NCI-H1417 treated with DMSO at 0.1 percent for 48 hours (cell line): ENCODE measurements around the gene OPN4.

Source experiments
- DNase-seq: peaks from one replicate; lab custom pipeline; 2025; lab: John Stamatoyannopoulos, UW

The OPN4 gene

DNA sequence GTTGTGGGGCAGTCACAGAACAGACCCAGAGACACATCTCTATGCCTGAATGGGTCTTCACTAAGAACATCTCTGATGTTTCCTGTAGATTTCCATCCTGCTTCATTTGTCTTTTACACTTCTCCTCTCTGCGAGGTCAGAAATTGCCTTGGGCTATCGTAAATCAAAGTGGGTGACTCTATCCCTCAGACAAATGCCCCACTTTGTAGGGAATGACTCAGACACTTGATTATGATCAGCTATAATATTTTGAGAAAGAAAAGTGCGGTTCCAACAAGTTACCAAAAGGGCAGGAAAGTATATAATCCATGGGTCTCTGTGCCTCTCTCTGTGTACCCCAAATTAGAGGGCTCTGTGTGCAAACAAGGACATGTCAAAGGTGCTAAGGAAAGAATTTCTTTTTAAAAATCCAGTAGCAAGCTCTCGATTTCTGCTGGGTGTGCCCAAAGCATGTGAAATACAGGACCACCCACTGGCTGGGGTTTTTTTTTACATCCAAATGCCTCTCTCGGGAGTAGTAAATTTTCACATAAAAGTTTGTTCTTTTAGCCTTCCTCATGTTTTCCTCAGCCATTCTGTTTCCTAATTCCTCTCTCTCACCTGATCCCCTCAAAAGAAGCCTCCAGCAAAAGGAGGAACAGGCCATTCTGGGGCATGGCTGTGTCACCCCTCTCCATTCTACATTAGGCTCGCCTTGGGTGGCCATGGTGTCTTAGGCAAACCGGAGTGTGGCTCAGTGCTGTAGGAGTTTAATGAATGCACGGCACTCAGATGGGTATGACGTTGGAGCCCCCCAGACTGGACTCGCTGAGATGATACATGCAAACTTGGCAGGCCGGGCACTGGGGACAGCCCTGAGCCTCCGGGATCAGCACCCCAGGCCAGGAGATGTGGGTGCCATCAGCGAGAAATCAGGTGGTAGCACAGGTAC, 6.3 kb upstream of the OPN4 start:
- DNase-seq: peak; percentile 1

GRCh38 chr10:86648704-86649427, 5.5 kb upstream of the OPN4 start:
- no peak for DNase-seq

DNA sequence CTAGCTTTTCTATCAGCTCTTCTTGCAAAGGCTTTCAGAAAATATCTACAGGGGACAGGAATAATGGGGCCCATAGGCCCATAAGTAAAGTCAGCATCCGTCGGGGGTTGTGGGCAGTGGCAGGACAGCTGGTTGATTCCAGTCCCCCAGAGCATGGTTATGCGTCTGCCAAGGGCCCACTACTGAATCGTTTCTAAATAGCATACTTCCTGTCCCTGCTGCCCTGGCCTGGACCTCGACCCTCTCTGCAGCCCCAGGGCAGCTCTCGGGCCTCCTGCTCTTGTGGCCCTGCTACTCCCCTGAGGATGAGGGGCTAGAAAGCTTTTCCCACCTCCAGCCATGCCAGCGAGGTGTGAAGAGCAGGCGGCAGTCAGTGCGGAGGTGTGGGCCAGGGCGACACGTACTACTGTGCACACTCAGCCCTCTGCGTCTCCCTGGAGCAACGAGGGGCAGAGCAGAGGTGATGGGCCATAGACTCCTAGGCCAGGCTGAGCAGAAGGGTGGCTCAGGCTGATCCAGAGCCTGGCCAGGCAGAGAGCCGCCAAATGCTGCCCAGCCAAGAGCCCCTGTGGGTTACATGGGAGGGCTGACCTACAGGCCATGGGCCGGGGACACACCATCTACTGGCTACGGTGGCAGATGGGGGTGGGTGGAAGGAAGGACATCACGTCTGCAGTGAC, 4.7 kb upstream of the OPN4 start:
- DNase-seq: no peak

- DNase-seq: no peak
These were observed 4.2 kb upstream of the OPN4 start for GRCh38 chr10:86650151-86650550.

DNA sequence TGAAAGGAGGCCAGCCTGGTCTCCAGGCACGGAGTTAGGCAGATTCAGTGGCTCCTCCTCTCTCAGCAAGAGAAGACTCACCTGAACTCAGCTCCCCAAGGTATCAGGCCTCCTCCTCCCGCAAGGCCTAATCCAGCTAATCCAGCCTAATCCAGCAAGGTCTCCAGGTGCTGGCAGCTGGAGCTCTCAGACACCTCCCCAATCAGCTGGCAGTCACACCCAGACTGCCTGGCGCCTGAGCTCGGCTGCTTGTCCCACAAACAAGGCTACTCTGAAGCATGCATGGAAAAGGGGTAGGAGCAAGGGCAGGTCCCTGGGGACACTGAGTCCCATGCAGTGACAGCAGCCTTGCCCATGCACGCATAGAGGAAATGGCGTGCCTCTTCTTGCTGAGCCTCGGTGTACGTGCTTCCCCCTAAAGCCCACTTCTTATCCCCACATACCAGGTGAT, 3.3 kb upstream of the OPN4 start:
- DNase-seq: no peak

DNA sequence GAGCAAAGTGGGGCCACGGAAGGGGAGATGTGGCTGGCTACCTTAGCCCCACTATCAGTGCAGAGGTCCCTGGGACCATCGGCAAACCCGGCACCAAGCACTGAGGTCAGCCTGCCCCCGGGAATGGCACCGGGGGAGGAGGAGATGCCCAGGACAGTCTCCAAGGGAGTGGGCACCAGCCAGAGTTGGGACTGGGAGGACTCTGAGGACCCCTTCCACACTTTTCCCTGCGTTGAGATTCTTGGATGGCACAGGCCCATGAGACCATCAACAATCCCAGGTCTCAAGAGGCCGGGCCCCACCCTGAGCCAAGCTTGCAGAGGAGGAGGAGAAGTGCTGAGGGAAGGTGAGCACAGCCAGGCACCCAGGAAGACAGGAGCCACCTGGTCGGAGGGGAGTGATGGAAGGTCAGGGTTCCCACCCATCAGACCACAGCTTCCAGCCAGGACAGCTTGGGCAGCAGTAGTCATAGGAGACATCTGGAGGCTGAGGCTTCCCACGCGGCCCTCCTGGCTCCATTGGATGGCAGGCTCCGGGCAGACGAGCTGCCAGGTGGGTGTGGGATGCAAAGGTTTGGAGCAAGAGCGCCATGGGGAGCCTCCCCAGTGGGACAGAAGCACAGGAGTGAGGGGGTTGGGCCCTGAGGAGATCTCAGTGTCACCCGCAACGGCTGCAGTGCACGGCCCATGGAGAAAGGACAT, 2.6 kb upstream of the OPN4 start:
- no peak for DNase-seq

DNA sequence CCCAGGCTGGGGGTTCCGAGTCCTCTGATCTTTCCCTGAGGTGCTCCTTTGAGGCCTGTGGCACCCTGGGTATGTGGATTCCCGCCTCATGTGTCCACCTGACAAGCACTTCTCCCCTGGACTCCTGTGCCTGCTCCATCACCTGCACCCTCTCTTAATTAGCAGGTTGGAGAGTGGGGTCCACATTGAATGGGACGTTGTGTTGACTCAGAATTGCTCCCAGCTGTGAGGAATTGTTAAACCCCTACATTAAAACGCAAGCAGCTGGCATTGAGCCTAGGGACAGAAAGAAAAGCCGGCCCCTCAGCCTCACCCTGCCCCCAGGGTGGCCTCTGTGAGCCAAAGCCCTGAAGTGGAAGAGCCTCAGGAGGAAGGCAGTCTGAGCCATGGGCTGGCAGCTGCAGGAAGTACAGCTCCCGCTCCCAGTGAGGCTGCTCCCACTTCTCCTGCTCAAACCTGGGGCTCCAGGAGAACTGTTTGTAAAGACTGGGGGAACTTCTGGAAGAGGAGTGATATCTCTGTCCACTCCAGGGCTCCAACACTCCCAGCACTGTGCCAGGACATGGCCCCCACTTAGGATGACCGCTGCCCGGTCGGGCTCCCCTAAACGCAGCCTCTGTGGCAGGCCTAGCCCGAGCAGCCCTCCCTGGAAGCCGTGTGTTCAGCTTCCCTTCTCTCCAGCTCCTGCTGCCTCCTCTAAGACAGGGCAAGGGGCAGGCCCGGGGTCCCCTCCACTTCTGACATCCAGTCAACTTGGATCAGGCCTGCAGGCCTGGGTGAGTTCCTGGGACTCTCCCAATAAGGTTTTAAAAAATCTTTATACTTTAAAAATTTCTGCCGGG, 1.8 kb upstream of the OPN4 start:
- DNase-seq: peak; percentile 93

GRCh38 chr10:86653379-86653778, 968 bp upstream of the OPN4 start:
- no peak for DNase-seq

GRCh38 chr10:86653987-86654386, 360 bp upstream of the OPN4 start:
- no peak for DNase-seq

DNA sequence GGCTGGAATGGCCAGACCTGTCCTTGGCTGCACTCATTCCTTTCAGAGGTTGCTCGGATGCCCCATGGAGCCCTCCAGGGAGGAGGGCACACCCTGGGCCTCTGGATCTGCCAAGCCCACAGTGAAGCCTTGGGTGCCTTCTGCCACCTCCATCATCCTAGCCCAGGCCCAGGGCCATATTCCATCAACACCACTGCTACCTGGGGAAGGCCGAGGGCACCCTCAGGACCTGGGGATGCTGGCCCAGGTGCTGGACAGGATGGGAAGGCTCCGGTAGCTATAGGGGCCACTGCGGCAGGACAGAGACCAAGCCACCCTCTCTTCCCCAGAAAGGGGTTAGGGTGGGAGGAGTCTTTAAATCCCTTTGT, 810 bp downstream of the OPN4 start:
- no peak for DNase-seq

- DNase-seq: no peak
These were observed 1.2 kb downstream of the OPN4 start for GRCh38 chr10:86655596-86655995.

DNA sequence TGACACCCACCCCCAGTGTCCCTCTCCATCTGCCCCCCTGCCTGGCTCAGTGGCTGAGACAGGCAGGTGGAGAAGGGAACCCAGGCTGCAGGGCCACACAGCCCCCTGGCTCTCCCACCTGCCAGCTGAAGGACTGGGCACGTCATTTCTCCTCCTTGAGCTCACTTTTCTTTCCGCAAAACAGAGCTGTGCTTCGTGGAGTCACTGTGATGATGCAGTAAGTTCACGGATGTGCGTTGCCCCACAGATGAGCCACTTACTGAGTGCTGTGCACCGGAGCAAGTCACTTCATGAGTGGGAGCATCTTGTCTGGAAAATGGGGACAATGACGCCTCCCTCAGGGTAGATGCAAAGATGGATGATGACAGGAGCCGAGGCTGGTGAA, 2.7 kb downstream of the OPN4 start:
- no peak for DNase-seq

DNA sequence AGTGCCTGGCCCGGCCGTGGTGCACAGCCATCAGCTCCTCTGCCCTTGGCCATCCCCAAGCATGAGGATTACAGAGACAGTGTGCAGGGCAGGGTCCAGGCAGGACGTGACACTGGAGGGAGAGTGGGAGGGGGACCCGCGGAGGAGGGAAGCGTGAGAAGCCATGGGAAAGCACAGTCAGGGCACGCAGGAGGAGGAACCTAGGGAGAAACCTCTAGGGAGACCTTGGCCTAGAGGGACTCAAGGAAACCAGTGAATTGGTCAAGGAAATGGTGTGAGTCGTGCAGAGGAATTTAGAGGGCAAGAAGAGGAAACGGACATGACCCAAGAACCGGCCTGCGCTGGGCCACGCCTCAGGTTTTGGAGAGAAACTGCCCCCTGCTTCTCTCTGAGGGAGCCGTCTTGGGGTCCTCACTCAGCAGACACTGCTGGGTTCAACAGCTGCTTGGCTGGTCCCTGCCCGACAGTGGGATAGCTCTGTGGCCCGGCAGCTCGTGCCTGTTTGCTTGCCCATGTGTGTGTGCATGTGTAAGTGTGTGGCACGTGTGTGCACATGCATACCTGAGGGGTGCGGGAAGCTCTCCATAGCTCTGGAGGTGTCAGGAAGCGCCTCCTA, 3.2 kb downstream of the OPN4 start:
- no peak for DNase-seq

DNA sequence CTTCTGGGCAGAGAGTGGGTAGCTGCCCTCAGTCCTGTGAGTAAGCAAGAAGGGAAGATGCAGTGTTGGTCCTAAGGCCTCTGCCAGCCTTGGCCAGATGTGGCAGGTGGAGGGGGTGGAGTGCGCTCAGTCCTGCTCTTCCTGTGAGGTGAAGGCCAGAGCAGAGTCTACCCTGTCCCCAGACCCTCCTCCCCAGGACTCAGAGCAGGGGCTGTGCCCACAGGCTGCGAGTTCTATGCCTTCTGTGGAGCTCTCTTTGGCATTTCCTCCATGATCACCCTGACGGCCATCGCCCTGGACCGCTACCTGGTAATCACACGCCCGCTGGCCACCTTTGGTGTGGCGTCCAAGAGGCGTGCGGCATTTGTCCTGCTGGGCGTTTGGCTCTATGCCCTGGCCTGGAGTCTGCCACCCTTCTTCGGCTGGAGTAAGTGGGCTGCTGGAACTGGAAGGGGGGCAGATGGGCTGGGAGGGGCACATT, 4.0 kb downstream of the OPN4 start:
- no peak for DNase-seq

- no peak for DNase-seq
These were observed 4.4 kb downstream of the OPN4 start for GRCh38 chr10:86658751-86659150.

DNA sequence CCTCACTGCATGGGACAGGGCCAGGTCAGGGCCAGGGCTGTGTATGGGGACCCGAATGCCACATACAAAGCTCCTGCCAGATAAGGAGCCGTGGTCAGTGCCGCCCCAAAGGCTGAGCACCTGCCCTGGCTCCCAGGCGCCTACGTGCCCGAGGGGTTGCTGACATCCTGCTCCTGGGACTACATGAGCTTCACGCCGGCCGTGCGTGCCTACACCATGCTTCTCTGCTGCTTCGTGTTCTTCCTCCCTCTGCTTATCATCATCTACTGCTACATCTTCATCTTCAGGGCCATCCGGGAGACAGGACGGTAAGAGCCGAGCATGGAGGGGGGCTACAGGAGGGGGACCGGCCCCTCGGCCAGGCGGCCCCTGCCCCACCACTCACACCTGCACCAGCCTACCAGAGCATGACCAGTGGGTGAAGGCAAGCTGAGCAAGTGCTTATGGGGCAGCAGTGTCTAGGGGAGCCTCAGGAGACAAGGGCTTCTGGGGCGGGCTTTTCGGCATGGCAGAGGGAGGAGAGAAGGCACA, 4.9 kb downstream of the OPN4 start:
- DNase-seq: no peak

DNA sequence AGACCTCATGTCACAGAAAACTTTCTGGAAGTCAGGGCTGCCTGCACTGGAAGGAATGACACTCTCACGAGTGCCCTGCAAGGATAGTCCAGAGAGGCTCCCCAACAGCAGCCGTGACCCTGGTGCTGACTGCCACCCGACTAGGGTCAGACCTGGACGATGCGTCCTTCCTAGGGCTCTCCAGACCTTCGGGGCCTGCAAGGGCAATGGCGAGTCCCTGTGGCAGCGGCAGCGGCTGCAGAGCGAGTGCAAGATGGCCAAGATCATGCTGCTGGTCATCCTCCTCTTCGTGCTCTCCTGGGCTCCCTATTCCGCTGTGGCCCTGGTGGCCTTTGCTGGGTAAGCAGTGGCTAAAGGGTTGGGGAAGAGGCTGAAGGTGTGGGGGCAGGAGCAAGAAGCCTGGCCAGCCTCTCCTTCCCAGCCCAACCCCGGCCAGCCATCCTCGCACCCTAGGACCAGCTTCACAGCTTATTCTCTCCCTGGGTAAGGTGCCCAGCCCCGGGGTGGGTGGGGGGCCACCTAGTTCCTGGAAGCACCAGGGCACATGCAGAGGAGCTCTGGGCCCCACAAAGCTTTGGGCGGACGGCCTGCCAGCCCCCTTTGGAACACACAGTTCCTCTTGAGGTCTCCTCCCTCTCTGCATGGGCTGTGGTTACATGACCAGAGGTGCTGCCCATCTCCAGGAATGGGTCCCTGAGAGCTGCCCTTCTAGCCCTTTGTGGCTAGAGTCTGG, 5.5 kb downstream of the OPN4 start:
- DNase-seq: no peak

- DNase-seq: no peak
These were observed 7.0 kb downstream of the OPN4 start for GRCh38 chr10:86661161-86662025.
